Measurements from ENCODE around the gene HDLBP.

The HDLBP gene

DNA sequence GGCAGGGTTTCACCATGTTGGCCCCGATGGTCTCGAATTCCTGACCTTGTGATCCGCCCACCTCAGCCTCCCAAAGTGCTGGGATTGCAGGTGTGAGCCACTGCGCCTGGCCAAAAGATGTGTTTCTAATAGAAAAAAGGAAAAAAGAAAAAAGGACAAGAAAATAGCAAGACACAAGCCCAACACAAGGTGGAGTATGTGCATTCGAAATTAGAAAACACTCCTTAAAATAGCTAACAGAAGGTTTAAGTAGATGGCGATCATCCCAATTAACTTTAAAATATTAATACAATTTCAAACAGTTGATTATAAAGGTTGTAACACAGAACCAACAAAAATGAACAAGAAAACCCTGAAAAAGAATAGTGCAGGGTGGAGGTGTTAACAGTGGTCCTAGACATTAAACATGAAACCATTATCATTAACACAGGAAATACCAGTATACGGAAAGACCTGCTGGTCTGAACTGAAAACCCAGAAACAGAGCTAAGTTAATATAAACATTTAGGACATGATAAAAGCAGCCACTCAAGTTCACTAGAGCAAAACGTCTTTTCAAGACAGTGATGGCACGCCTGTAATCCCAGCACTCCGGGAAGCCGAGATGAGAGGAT is 57.9 kb downstream of the HDLBP start:
- Mint-ChIP-seq H3K27me3 (ENCODE audit: low read depth, poor library complexity) (no peaks in the 10 kb centered on the region), H3K9me3 (no peaks in the 10 kb centered on the region), H3K4me3 (no peak overlapping the region), H3K4me1 (no peaks in the 10 kb centered on the region), H3K27ac (no peak overlapping the region), H3K36me3 (ENCODE audit: low read depth) (peaks cover 83% of the 10 kb centered on the region)
- TF ChIP-seq, protein P1, sequence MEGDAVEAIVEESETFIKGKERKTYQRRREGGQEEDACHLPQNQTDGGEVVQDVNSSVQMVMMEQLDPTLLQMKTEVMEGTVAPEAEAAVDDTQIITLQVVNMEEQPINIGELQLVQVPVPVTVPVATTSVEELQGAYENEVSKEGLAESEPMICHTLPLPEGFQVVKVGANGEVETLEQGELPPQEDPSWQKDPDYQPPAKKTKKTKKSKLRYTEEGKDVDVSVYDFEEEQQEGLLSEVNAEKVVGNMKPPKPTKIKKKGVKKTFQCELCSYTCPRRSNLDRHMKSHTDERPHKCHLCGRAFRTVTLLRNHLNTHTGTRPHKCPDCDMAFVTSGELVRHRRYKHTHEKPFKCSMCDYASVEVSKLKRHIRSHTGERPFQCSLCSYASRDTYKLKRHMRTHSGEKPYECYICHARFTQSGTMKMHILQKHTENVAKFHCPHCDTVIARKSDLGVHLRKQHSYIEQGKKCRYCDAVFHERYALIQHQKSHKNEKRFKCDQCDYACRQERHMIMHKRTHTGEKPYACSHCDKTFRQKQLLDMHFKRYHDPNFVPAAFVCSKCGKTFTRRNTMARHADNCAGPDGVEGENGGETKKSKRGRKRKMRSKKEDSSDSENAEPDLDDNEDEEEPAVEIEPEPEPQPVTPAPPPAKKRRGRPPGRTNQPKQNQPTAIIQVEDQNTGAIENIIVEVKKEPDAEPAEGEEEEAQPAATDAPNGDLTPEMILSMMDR (IDR thresholded peaks at IDR 0.05), result no peak
- DNase-seq, result no peak

DNA sequence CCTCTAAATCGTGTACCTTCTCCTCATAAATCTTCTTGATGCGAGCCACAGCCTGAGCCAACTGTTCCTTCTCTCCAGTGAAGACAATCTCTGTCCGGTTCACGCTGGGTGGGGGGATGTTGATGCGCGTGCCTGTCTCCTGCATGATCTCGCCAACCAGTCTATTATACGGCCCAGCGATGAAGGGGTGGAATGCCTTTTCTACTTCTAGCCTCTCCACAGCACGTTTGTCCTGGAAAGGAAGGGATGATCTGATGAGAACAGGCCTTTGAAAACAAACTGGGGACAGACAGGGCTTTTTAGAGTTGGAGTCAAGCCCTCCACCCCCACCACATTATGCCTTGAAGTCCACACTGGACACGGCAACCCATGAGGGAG is 59.3 kb downstream of the HDLBP start:
- Mint-ChIP-seq H3K4me1 (no peaks in the 10 kb centered on the region), H3K9me3 (no peaks in the 10 kb centered on the region), H3K27ac (no peak overlapping the region), H3K4me3 (no peak overlapping the region), H3K36me3 (ENCODE audit: low read depth) (peaks cover 86% of the 10 kb centered on the region), H3K27me3 (ENCODE audit: low read depth, poor library complexity) (no peaks in the 10 kb centered on the region)
- DNase-seq, result no peak
- TF ChIP-seq, protein P1 (IDR thresholded peaks at IDR 0.05), result no peak

DNA sequence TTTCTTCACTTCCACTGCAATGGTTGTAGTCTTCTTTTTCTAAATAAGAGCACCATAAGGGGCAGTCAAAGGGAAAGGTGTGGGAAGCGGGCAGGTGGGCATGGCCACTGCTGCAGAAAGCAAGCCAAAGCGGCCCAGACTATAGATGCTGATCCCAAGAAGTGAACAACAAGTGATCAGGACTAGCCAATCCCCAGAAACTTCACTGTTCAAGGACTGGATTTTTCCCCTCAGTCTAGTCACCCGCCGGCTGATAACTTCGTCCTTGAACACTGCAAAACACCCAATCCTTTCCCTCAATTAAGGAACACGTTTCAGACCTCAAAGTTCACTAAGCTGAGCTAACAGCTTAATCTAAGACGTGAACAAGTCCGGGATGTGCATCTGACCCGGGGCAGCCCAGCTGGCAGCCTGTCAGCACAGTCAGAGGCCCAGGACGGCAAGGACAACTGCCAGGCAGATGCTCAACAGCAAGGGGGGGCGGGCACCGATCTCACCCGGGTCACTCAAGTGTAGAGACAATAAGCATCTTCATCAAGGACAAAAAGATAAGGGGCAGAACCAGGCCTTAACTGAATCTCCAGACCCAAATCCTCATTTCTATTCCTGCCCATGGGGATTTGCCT is 59.8 kb downstream of the HDLBP start:
- H3K4me1 Mint-ChIP-seq, result no peaks in the 10 kb centered on the region
- no peaks in the 10 kb centered on the region for H3K27me3 Mint-ChIP-seq (ENCODE audit: low read depth, poor library complexity)
- no peak overlapping the region for H3K4me3 Mint-ChIP-seq
- no peaks in the 10 kb centered on the region for H3K9me3 Mint-ChIP-seq
- TF ChIP-seq, protein P1 (IDR thresholded peaks at IDR 0.05), result no peak
- H3K36me3 Mint-ChIP-seq (ENCODE audit: low read depth), result peaks cover 86% of the 10 kb centered on the region
- no peak overlapping the region for H3K27ac Mint-ChIP-seq
- no peak for DNase-seq

DNA sequence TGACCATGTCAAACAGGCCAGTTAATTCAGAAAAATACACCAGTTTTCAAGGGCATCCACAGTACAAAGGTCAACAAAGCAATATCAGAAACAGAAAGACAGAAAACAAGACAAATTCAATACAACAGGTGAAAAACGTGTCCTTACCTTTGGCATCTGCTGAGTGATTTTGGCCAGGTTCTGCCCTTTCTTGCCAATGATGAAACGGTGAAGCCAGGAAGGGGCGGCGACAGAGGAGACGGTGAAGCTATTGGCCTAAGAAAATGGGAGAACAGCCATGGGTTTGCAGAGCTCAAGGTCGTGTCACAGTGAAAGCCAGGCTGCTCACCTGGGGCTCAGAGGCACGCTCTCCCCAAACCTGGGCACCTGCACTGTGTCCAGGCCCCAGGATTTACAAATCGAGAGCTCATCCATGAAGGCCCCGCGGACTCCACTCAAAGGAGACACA is 60.5 kb downstream of the HDLBP start:
- no peak overlapping the region for H3K4me3 Mint-ChIP-seq
- H3K4me1 Mint-ChIP-seq, result no peaks in the 10 kb centered on the region
- H3K27me3 Mint-ChIP-seq (ENCODE audit: low read depth, poor library complexity), result no peaks in the 10 kb centered on the region
- H3K9me3 Mint-ChIP-seq, result no peaks in the 10 kb centered on the region
- H3K27ac Mint-ChIP-seq, result no peak overlapping the region
- TF ChIP-seq, protein P1 (IDR thresholded peaks at IDR 0.05), result no peak
- peaks cover 86% of the 10 kb centered on the region for H3K36me3 Mint-ChIP-seq (ENCODE audit: low read depth)
- no peak for DNase-seq

DNA sequence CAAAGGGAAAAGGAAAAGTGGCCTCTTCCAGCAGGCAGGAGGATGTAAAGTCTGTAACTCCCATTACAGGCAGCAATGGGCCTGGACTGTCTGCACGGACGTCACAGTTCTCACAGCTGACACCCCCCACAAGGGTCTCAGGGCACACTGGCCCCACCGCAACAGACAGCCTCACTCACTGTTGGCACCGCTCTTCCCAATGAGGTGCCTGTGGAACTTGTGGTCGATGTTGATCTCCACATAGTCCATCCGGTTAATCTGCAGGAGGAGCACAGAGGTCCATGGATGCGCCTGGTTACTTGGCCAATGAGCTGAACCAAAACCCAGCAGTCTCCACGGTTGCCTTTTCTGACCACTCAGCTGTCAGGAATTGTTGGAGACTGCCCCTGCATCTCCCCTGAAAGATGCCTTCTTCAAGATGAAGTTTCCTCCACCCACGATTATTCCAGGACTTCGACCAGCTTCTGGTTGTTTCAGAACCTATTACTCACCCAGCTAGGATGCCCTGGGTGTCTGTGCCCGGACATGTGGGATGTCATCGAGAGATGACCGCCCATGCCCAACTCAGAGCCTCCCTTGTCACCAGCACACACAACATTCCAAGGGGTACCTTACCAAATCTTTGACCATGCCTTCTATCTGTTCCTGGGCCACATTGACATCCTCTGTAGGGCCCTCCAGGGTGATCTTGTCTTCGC is 62.5 kb downstream of the HDLBP start:
- Mint-ChIP-seq H3K4me3 (no peak overlapping the region), H3K36me3 (ENCODE audit: low read depth) (peaks cover 90% of the 10 kb centered on the region), H3K27ac (no peak overlapping the region), H3K9me3 (no peaks in the 10 kb centered on the region), H3K4me1 (no peaks in the 10 kb centered on the region), H3K27me3 (ENCODE audit: low read depth, poor library complexity) (no peaks in the 10 kb centered on the region)
- no peak for DNase-seq
- TF ChIP-seq, protein P1 (IDR thresholded peaks at IDR 0.05), result no peak

All from nephron progenitor cell (in vitro differentiated cells).